ENCODE data around the gene SNX6. TPM values are rescaled to one million over a fixed set of nuclear protein-coding genes. Genes with fewer than 3 reads are reported as not detected.
"Not testable (repeated sequence)": the region's sequence is repeated elsewhere in the genome, so short reads cannot be mapped to it uniquely, and the experiment has no call there.

Gene SNX6
- total and polyA plus RNA-seq, 4 donors = 63.0 to 119 (median 93.8) TPM

- H3K4me1 ChIP-seq (ENCODE audit: control insufficient read depth, insufficient read depth, low read length); H3K4me3 ChIP-seq (ENCODE audit: low read depth, low read length); H3K27ac ChIP-seq (ENCODE audit: low read depth, low read length); H3K36me3 ChIP-seq (ENCODE audit: control insufficient read depth, insufficient read depth, low read length); H3K27me3 ChIP-seq (ENCODE audit: control insufficient read depth, insufficient read depth, low read length); H3K9me3 ChIP-seq (ENCODE audit: control insufficient read depth, insufficient read depth, low read length); DNase-seq (ENCODE audit: low read depth in 4 of 6, low spot score in 6 of 6): not testable (repeated sequence)
- WGBS (ENCODE audit: insufficient coverage) = no CpG with 5 or more reads among the region's 35 CpGs
These were observed 73.5 kb downstream of the SNX6 start for GRCh38 chr14:34556498-34556829.

- not testable (repeated sequence) for H3K27me3 ChIP-seq (ENCODE audit: control insufficient read depth, insufficient read depth, low read length); H3K36me3 ChIP-seq (ENCODE audit: control insufficient read depth, insufficient read depth, low read length); H3K9me3 ChIP-seq (ENCODE audit: control insufficient read depth, insufficient read depth, low read length); H3K27ac ChIP-seq (ENCODE audit: low read depth, low read length); H3K4me3 ChIP-seq (ENCODE audit: low read depth, low read length); DNase-seq (ENCODE audit: low read depth in 4 of 6, low spot score in 6 of 6); H3K4me1 ChIP-seq (ENCODE audit: control insufficient read depth, insufficient read depth, low read length)
- no CpG with 5 or more reads among the region's 49 CpGs for WGBS (ENCODE audit: insufficient coverage)
These were observed 74.1 kb downstream of the SNX6 start for GRCh38 chr14:34555583-34556497.

GRCh38 chr14:34554540-34555250, 75.3 kb downstream of the SNX6 start:
- no peak for DNase-seq (ENCODE audit: low read depth in 4 of 6, low spot score in 6 of 6)
- H3K4me3 ChIP-seq (ENCODE audit: low read depth, low read length) = no peak overlapping the region
- H3K4me1 ChIP-seq (ENCODE audit: control insufficient read depth, insufficient read depth, low read length) = no peaks in the 10 kb centered on the region
- H3K27ac ChIP-seq (ENCODE audit: low read depth, low read length) = peak overlapping the region; percentile 37
- no peaks in the 10 kb centered on the region for H3K27me3 ChIP-seq (ENCODE audit: control insufficient read depth, insufficient read depth, low read length)
- H3K36me3 ChIP-seq (ENCODE audit: control insufficient read depth, insufficient read depth, low read length) = peaks cover 6% of the 10 kb centered on the region
- H3K9me3 ChIP-seq (ENCODE audit: control insufficient read depth, insufficient read depth, low read length) = no peaks in the 10 kb centered on the region
- WGBS (ENCODE audit: insufficient coverage) = 85% methylated on average over 4 of the region's 9 CpGs

- not testable (repeated sequence) for H3K27me3 ChIP-seq (ENCODE audit: control insufficient read depth, insufficient read depth, low read length); H3K9me3 ChIP-seq (ENCODE audit: control insufficient read depth, insufficient read depth, low read length); DNase-seq (ENCODE audit: low read depth in 4 of 6, low spot score in 6 of 6); H3K4me1 ChIP-seq (ENCODE audit: control insufficient read depth, insufficient read depth, low read length); H3K27ac ChIP-seq (ENCODE audit: low read depth, low read length); H3K4me3 ChIP-seq (ENCODE audit: low read depth, low read length); H3K36me3 ChIP-seq (ENCODE audit: control insufficient read depth, insufficient read depth, low read length)
- 92% methylated on average over 13 of the region's 19 CpGs for WGBS (ENCODE audit: insufficient coverage)
These were observed 80.5 kb downstream of the SNX6 start for GRCh38 chr14:34549276-34549966.

GRCh38 chr14:34548472-34548981, 81.4 kb downstream of the SNX6 start:
- 92% methylated on average over 10 of the region's 14 CpGs for WGBS (ENCODE audit: insufficient coverage)
- Histone ChIP-seq H3K27me3 (ENCODE audit: control insufficient read depth, insufficient read depth, low read length) (no peaks in the 10 kb centered on the region), H3K4me3 (ENCODE audit: low read depth, low read length) (no peak overlapping the region), H3K36me3 (ENCODE audit: control insufficient read depth, insufficient read depth, low read length) (peaks cover 6% of the 10 kb centered on the region), H3K27ac (ENCODE audit: low read depth, low read length) (no peak overlapping the region), H3K4me1 (ENCODE audit: control insufficient read depth, insufficient read depth, low read length) (peaks cover 5% of the 10 kb centered on the region), H3K9me3 (ENCODE audit: control insufficient read depth, insufficient read depth, low read length) (no peaks in the 10 kb centered on the region)
- no peak for DNase-seq (ENCODE audit: low read depth in 4 of 6, low spot score in 6 of 6)

GRCh38 chr14:34547136-34547520, 82.8 kb downstream of the SNX6 start:
- no CpG with 5 or more reads among the region's 16 CpGs for WGBS (ENCODE audit: insufficient coverage)
- H3K4me3 ChIP-seq (ENCODE audit: low read depth, low read length); H3K36me3 ChIP-seq (ENCODE audit: control insufficient read depth, insufficient read depth, low read length); H3K4me1 ChIP-seq (ENCODE audit: control insufficient read depth, insufficient read depth, low read length); H3K27me3 ChIP-seq (ENCODE audit: control insufficient read depth, insufficient read depth, low read length); H3K27ac ChIP-seq (ENCODE audit: low read depth, low read length); H3K9me3 ChIP-seq (ENCODE audit: control insufficient read depth, insufficient read depth, low read length); DNase-seq (ENCODE audit: low read depth in 4 of 6, low spot score in 6 of 6): not testable (repeated sequence)

GRCh38 chr14:34546272-34547135, 83.4 kb downstream of the SNX6 start:
- not testable (repeated sequence) for H3K9me3 ChIP-seq (ENCODE audit: control insufficient read depth, insufficient read depth, low read length); H3K27me3 ChIP-seq (ENCODE audit: control insufficient read depth, insufficient read depth, low read length); H3K4me3 ChIP-seq (ENCODE audit: low read depth, low read length); H3K36me3 ChIP-seq (ENCODE audit: control insufficient read depth, insufficient read depth, low read length); DNase-seq (ENCODE audit: low read depth in 4 of 6, low spot score in 6 of 6); H3K4me1 ChIP-seq (ENCODE audit: control insufficient read depth, insufficient read depth, low read length); H3K27ac ChIP-seq (ENCODE audit: low read depth, low read length)
- no CpG with 5 or more reads among the region's 68 CpGs for whole genome bisulfite sequencing (ENCODE audit: insufficient coverage)

- not testable (repeated sequence) for H3K36me3 ChIP-seq (ENCODE audit: control insufficient read depth, insufficient read depth, low read length); H3K9me3 ChIP-seq (ENCODE audit: control insufficient read depth, insufficient read depth, low read length); H3K27me3 ChIP-seq (ENCODE audit: control insufficient read depth, insufficient read depth, low read length)
- Histone ChIP-seq H3K4me3 (ENCODE audit: low read depth, low read length) (peak overlapping the region; percentile 99), H3K27ac (ENCODE audit: low read depth, low read length) (peak overlapping the region; percentile 98), H3K4me1 (ENCODE audit: control insufficient read depth, insufficient read depth, low read length) (peaks cover 11% of the 10 kb centered on the region)
- DNase-seq (ENCODE audit: low read depth in 4 of 6, low spot score in 6 of 6) = peak in 1 of 6 donors; percentile 2
- WGBS (ENCODE audit: insufficient coverage) = 92% methylated on average over 10 of the region's 19 CpGs
These were observed 89.5 kb downstream of the SNX6 start for GRCh38 chr14:34540181-34541059.

All from spinal cord (tissue), 10 donors.